ENCODE data around the gene MRPL52. TPM values are rescaled to one million over a fixed set of nuclear protein-coding genes. Genes with fewer than 3 reads are reported as not detected.

Gene MRPL52
- polyA plus RNA-seq, 2 donors = 99.8 to 182 TPM

DNA sequence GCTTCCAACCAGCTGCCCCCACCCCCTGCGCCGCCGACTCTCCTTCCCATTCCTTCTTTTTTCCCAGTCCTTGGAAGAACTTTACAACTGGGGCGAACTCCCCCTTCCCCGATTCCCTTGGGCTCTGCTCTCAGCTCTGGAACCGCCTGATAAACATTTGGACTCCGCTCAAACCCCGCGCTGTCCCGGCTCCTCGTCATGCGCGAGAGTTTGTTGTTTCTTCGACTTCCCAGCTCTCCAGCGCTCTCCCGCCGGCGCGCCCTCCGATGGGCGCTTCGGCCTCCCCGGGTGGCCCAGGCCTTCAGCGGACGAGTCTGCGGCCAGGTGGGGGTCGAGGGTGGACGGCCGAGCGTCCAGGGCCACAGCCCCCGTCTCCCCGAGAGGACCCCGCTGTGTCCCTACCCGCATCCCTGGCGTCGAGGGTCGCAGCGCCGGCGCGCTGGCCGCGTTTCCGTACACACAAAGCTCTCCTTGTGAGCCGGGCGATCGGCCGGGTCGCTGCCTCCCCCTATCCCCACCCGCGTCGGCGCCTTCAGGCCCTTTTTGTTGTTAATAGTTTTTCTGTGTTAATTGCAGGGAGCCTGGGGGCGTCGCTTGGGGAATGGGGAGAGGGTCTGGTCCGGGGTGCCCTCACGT, 7.5 kb downstream of the MRPL52 start:
- Histone ChIP-seq H3K36me3 (ENCODE audit: control insufficient read depth in 2 of 2, insufficient read depth in 2 of 2, low read length in 1 of 2) (peaks cover 3 to 15% of the 10 kb centered on the region in 2 donors), H3K27me3 (ENCODE audit: control insufficient read depth in 1 of 2, insufficient read depth in 2 of 2, low read length in 2 of 2) (no peaks in the 10 kb centered on the region), H3K4me1 (ENCODE audit: control insufficient read depth in 2 of 2, insufficient read depth in 2 of 2, low read length in 1 of 2) (peaks cover 0 to 12% of the 10 kb centered on the region in 2 donors), H3K9me3 (ENCODE audit: control insufficient read depth in 2 of 2, insufficient read depth in 1 of 2, low read depth in 1 of 2, low read length in 1 of 2) (no peaks in the 10 kb centered on the region), H3K27ac (ENCODE audit: low read depth in 2 of 2, low read length in 1 of 2) (peak overlapping the region; percentile 98 to 99), H3K4me3 (ENCODE audit: low read depth in 1 of 2, low read length in 2 of 2) (peak overlapping the region; percentile 83 to 95)
- 2 to 3% methylated on average over 57 of the region's 57 CpGs for WGBS, 2 donors

DNA sequence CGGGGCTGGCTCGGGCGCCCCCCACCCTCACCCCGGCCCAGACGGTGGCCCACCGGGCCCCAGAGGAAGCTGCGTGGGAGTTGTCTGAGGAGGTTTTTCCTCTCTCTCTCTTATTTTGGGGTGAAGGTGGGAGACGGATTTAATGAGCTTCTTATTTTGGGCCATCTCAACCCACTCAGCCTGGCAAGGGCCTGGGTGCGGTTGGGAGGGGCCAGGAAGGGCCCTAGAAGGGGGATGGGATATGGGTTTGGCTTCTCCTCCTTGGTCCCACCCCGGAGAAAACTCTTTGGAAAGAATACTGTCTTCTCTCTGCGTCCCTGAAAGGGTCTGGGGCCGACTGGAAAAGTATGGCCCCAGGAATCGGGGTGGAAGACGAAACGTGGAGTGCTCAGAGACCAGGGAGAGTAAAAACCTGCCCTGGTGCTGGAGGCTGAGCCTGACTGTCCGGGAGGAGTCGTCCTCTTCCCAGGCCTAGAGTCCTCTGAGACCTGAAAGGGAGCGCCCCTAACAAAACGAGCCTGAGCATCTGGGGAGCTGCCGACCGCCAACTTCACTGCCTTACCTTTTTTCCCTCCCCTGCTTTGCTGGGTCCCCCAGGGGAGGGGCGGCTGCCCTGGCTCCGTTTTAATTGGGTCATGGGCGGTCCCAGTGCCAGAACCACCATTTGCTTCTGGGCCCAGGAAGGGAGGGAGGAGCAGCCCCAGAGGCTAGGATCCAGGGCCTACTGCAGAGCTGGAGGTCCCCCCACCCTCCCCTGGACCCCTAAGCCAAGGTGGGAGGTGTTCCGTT, 8.3 kb downstream of the MRPL52 start:
- Histone ChIP-seq H3K27ac (ENCODE audit: low read depth in 2 of 2, low read length in 1 of 2) (peak overlapping the region; percentile 98 to 99), H3K4me1 (ENCODE audit: control insufficient read depth in 2 of 2, insufficient read depth in 2 of 2, low read length in 1 of 2) (peaks cover 0 to 14% of the 10 kb centered on the region in 2 donors)

DNA sequence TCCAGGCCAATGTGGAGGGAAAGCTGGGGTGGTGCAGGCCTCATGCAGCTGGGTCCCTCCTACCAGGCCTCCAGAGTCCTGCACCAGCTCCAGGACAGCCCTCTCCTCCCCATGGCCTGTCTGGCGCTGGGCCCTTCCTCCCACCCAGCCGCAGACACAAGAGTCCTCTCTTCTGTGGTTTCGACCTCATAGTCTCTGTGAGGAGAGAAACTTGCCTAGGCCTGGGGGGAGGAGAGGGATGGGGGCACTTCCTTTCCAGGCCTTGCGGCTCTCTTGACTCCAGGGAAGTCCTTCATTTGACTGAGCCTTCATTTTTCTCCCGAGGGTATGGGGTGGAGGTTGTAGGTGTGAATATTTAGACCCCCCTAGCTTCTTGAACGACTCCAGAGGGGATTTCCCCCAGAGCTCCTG, 8.9 kb downstream of the MRPL52 start:
- Histone ChIP-seq H3K9me3 (ENCODE audit: control insufficient read depth in 2 of 2, insufficient read depth in 1 of 2, low read depth in 1 of 2, low read length in 1 of 2) (no peaks in the 10 kb centered on the region), H3K36me3 (ENCODE audit: control insufficient read depth in 2 of 2, insufficient read depth in 2 of 2, low read length in 1 of 2) (peaks cover 10 to 28% of the 10 kb centered on the region in 2 donors), H3K27ac (ENCODE audit: low read depth in 2 of 2, low read length in 1 of 2) (peak overlapping the region; percentile 98 to 99), H3K4me1 (ENCODE audit: control insufficient read depth in 2 of 2, insufficient read depth in 2 of 2, low read length in 1 of 2) (peaks cover 0 to 14% of the 10 kb centered on the region in 2 donors), H3K4me3 (ENCODE audit: low read depth in 1 of 2, low read length in 2 of 2) (peak overlapping the region; percentile 83 to 95), H3K27me3 (ENCODE audit: control insufficient read depth in 1 of 2, insufficient read depth in 2 of 2, low read length in 2 of 2) (no peaks in the 10 kb centered on the region)
- WGBS, 2 donors = 13 to 20% methylated on average over 6 of the region's 6 CpGs

More for the DNA sequence above, 8.3 kb downstream of the MRPL52 start:
- WGBS, 2 donors = 13 to 16% methylated on average over 25 of the region's 25 CpGs
- Histone ChIP-seq H3K9me3 (ENCODE audit: control insufficient read depth in 2 of 2, insufficient read depth in 1 of 2, low read depth in 1 of 2, low read length in 1 of 2) (no peaks in the 10 kb centered on the region), H3K4me3 (ENCODE audit: low read depth in 1 of 2, low read length in 2 of 2) (peak overlapping the region; percentile 83 to 95), H3K27me3 (ENCODE audit: control insufficient read depth in 1 of 2, insufficient read depth in 2 of 2, low read length in 2 of 2) (no peaks in the 10 kb centered on the region), H3K36me3 (ENCODE audit: control insufficient read depth in 2 of 2, insufficient read depth in 2 of 2, low read length in 1 of 2) (peaks cover 7 to 22% of the 10 kb centered on the region in 2 donors)

- Histone ChIP-seq H3K27me3 (ENCODE audit: control insufficient read depth in 1 of 2, insufficient read depth in 2 of 2, low read length in 2 of 2) (no peaks in the 10 kb centered on the region), H3K4me3 (ENCODE audit: low read depth in 1 of 2, low read length in 2 of 2) (peak overlapping the region; percentile 83 to 95), H3K27ac (ENCODE audit: low read depth in 2 of 2, low read length in 1 of 2) (peak overlapping the region; percentile 98 to 99), H3K36me3 (ENCODE audit: control insufficient read depth in 2 of 2, insufficient read depth in 2 of 2, low read length in 1 of 2) (peaks cover 10 to 26% of the 10 kb centered on the region in 2 donors), H3K4me1 (ENCODE audit: control insufficient read depth in 2 of 2, insufficient read depth in 2 of 2, low read length in 1 of 2) (peaks cover 0 to 14% of the 10 kb centered on the region in 2 donors), H3K9me3 (ENCODE audit: control insufficient read depth in 2 of 2, insufficient read depth in 1 of 2, low read depth in 1 of 2, low read length in 1 of 2) (no peaks in the 10 kb centered on the region)
- 28 to 40% methylated on average over 6 of the region's 6 CpGs for WGBS, 2 donors
Observed at GRCh38 chr14:22839159-22839779, 9.6 kb downstream of the MRPL52 start.

DNA sequence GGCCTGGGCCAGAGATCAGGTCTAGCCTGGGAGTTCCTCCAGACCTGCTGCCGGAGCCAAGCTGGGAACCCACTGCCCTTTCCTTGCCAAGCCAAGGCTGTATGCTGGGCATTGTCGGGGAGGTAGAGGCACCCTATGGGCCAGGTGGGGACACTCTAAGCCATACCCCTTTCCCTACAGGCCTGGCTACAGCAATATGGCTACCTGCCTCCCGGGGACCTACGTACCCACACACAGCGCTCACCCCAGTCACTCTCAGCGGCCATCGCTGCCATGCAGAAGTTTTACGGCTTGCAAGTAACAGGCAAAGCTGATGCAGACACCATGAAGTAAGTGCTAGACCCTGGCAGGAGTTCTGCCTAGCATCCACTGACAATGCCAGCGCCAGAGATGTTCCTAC, 11.6 kb downstream of the MRPL52 start:
- H3K4me1 ChIP-seq (ENCODE audit: control insufficient read depth in 2 of 2, insufficient read depth in 2 of 2, low read length in 1 of 2) = peaks cover 5 to 19% of the 10 kb centered on the region in 2 donors
- H3K9me3 ChIP-seq (ENCODE audit: control insufficient read depth in 2 of 2, insufficient read depth in 1 of 2, low read depth in 1 of 2, low read length in 1 of 2) = no peaks in the 10 kb centered on the region
- no peaks in the 10 kb centered on the region for H3K27me3 ChIP-seq (ENCODE audit: control insufficient read depth in 1 of 2, insufficient read depth in 2 of 2, low read length in 2 of 2)
- no peak overlapping the region for H3K4me3 ChIP-seq (ENCODE audit: low read depth in 1 of 2, low read length in 2 of 2)
- peak overlapping the region in 1 of 2 donors; percentile 8 for H3K27ac ChIP-seq (ENCODE audit: low read depth in 2 of 2, low read length in 1 of 2)
- WGBS, 2 donors = 92 to 97% methylated on average over 9 of the region's 9 CpGs
- H3K36me3 ChIP-seq (ENCODE audit: control insufficient read depth in 2 of 2, insufficient read depth in 2 of 2, low read length in 1 of 2) = peaks cover 16 to 47% of the 10 kb centered on the region in 2 donors

DNA sequence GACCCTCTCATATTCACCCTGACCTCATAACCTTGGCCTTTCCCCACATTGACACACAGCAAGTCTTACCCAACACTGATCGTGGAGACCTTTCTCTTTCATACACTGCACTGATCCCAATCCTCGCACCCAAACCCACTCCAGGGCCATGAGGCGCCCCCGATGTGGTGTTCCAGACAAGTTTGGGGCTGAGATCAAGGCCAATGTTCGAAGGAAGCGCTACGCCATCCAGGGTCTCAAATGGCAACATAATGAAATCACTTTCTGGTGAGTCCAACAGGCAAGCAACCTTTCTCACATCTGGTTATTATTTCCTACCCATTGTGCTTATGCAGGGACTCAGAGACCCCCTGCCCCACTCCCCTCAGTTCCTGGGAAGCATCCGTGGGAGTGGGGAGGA, 12.1 kb downstream of the MRPL52 start:
- H3K36me3 ChIP-seq (ENCODE audit: control insufficient read depth in 2 of 2, insufficient read depth in 2 of 2, low read length in 1 of 2) = peaks cover 16 to 51% of the 10 kb centered on the region in 2 donors
- 90 to 91% methylated on average over 8 of the region's 8 CpGs for WGBS, 2 donors
- no peak overlapping the region for H3K27ac ChIP-seq (ENCODE audit: low read depth in 2 of 2, low read length in 1 of 2)
- H3K9me3 ChIP-seq (ENCODE audit: control insufficient read depth in 2 of 2, insufficient read depth in 1 of 2, low read depth in 1 of 2, low read length in 1 of 2) = no peaks in the 10 kb centered on the region
- no peaks in the 10 kb centered on the region for H3K27me3 ChIP-seq (ENCODE audit: control insufficient read depth in 1 of 2, insufficient read depth in 2 of 2, low read length in 2 of 2)
- peaks cover 6 to 21% of the 10 kb centered on the region in 2 donors for H3K4me1 ChIP-seq (ENCODE audit: control insufficient read depth in 2 of 2, insufficient read depth in 2 of 2, low read length in 1 of 2)
- no peak overlapping the region for H3K4me3 ChIP-seq (ENCODE audit: low read depth in 1 of 2, low read length in 2 of 2)

- Histone ChIP-seq H3K4me1 (ENCODE audit: control insufficient read depth in 2 of 2, insufficient read depth in 2 of 2, low read length in 1 of 2) (peaks cover 9 to 24% of the 10 kb centered on the region in 2 donors), H3K27ac (ENCODE audit: low read depth in 2 of 2, low read length in 1 of 2) (peak overlapping the region in 1 of 2 donors; percentile 13), H3K36me3 (ENCODE audit: control insufficient read depth in 2 of 2, insufficient read depth in 2 of 2, low read length in 1 of 2) (peaks cover 16 to 54% of the 10 kb centered on the region in 2 donors), H3K4me3 (ENCODE audit: low read depth in 1 of 2, low read length in 2 of 2) (no peak overlapping the region), H3K9me3 (ENCODE audit: control insufficient read depth in 2 of 2, insufficient read depth in 1 of 2, low read depth in 1 of 2, low read length in 1 of 2) (no peaks in the 10 kb centered on the region), H3K27me3 (ENCODE audit: control insufficient read depth in 1 of 2, insufficient read depth in 2 of 2, low read length in 2 of 2) (no peaks in the 10 kb centered on the region)
- 86 to 90% methylated on average over 28 of the region's 28 CpGs for WGBS, 2 donors
Observed at GRCh38 chr14:22842211-22843122, 12.8 kb downstream of the MRPL52 start.

GRCh38 chr14:22843123-22843925, 13.6 kb downstream of the MRPL52 start:
- no peaks in the 10 kb centered on the region for H3K9me3 ChIP-seq (ENCODE audit: control insufficient read depth in 2 of 2, insufficient read depth in 1 of 2, low read depth in 1 of 2, low read length in 1 of 2)

More at GRCh38 chr14:22843123-22843925, 13.6 kb downstream of the MRPL52 start:
- no peak overlapping the region for H3K4me3 ChIP-seq (ENCODE audit: low read depth in 1 of 2, low read length in 2 of 2)
- 82 to 84% methylated on average over 21 of the region's 21 CpGs for WGBS, 2 donors
- no peak overlapping the region for H3K27ac ChIP-seq (ENCODE audit: low read depth in 2 of 2, low read length in 1 of 2)
- no peaks in the 10 kb centered on the region for H3K27me3 ChIP-seq (ENCODE audit: control insufficient read depth in 1 of 2, insufficient read depth in 2 of 2, low read length in 2 of 2)
- peaks cover 16 to 54% of the 10 kb centered on the region in 2 donors for H3K36me3 ChIP-seq (ENCODE audit: control insufficient read depth in 2 of 2, insufficient read depth in 2 of 2, low read length in 1 of 2)
- peaks cover 9 to 31% of the 10 kb centered on the region in 2 donors for H3K4me1 ChIP-seq (ENCODE audit: control insufficient read depth in 2 of 2, insufficient read depth in 2 of 2, low read length in 1 of 2)
